GM18907 (cell line): ENCODE results near the gene PTPRN2.
"Not testable (repeated sequence)": the region's sequence is repeated elsewhere in the genome, so short reads cannot be mapped to it uniquely, and the experiment has no call there.

Source experiments
- ATAC-seq: cut with Tn5 transposase; IDR thresholded peaks from one replicate; pipeline ENCODE4 v1.9.1; 2021; ENCODE audit warnings: mild to moderate bottlenecking, moderate library complexity; ENCODE audit not compliant: unreplicated experiment

PTPRN2 gene

GRCh38 chr7:157853789-157854065 is 733.9 kb downstream of the PTPRN2 start:
- no peak for ATAC-seq

- no peak for ATAC-seq
Observed at GRCh38 chr7:157853076-157853788, 734.4 kb downstream of the PTPRN2 start.

- no peak for ATAC-seq
Observed at GRCh38 chr7:157851501-157852067, 736.0 kb downstream of the PTPRN2 start.

- ATAC-seq, result no peak
Observed at GRCh38 chr7:157850481-157851444, 736.9 kb downstream of the PTPRN2 start.

- ATAC-seq, result no peak
Observed at GRCh38 chr7:157849726-157850125, 737.9 kb downstream of the PTPRN2 start.

GRCh38 chr7:157849341-157849596 is 738.4 kb downstream of the PTPRN2 start:
- no peak for ATAC-seq

GRCh38 chr7:157848508-157849340 is 738.9 kb downstream of the PTPRN2 start:
- no peak for ATAC-seq

- ATAC-seq, result not testable (repeated sequence)
Observed at GRCh38 chr7:157847756-157848487, 739.7 kb downstream of the PTPRN2 start.

- ATAC-seq, result not testable (repeated sequence)
Observed at GRCh38 chr7:157846746-157847145, 740.9 kb downstream of the PTPRN2 start.

- ATAC-seq, result no peak
Observed at GRCh38 chr7:157846271-157846670, 741.4 kb downstream of the PTPRN2 start.

- no peak for ATAC-seq
Observed at GRCh38 chr7:157845203-157845835, 742.3 kb downstream of the PTPRN2 start.

GRCh38 chr7:157844611-157845010 is 743.0 kb downstream of the PTPRN2 start:
- ATAC-seq, result no peak

GRCh38 chr7:157844141-157844540 is 743.5 kb downstream of the PTPRN2 start:
- no peak for ATAC-seq

GRCh38 chr7:157843336-157844140 is 744.1 kb downstream of the PTPRN2 start:
- no peak for ATAC-seq

GRCh38 chr7:157841773-157842370 is 745.8 kb downstream of the PTPRN2 start:
- ATAC-seq, result no peak

- no peak for ATAC-seq
Observed at GRCh38 chr7:157840914-157841772, 746.5 kb downstream of the PTPRN2 start.

- ATAC-seq, result no peak
Observed at GRCh38 chr7:157840174-157840913, 747.3 kb downstream of the PTPRN2 start.
